Activated T-helper 1 cell treated with Interleukin-2 at 50 U/mL for 16 hours (primary cell): ENCODE results near the gene TRANK1.
"Not testable (repeated sequence)": the region's sequence is repeated elsewhere in the genome, so short reads cannot be mapped to it uniquely, and the experiment has no call there.

Experiments used
- DNase-seq: peaks from one replicate; pipeline ENCODE4 v3.0.0-alpha.2; 2020; ENCODE audit warnings: low read depth

Gene TRANK1

GRCh38 chr3:36944641-36945270 is at the start of gene TRANK1:
Gene TRANK1 (minus strand): TSS chr3:36945054. CDS start chr3:36944809, 245 bp downstream.
- DNase-seq = peak; percentile 68

GRCh38 chr3:36993326-36994283 is 48.8 kb upstream of the TRANK1 start, which contains the start of gene MLH1:
Gene MLH1 (plus strand): TSS chr3:36993518. CDS start chr3:36993548, 30 bp downstream.
- DNase-seq = peak; percentile 86

GRCh38 chr3:36992806-36993325 is 48.0 kb upstream of the TRANK1 start, which contains the start of gene EPM2AIP1:
Gene EPM2AIP1 (minus strand): TSS chr3:36993131. CDS start chr3:36993077, 54 bp downstream.
- peak; percentile 96 for DNase-seq

GRCh38 chr3:36991923-36992805 is 47.3 kb upstream of the TRANK1 start:
- DNase-seq = no peak

GRCh38 chr3:36991147-36991546 is 46.3 kb upstream of the TRANK1 start:
- no peak for DNase-seq

GRCh38 chr3:36989568-36989967 is 44.7 kb upstream of the TRANK1 start:
- no peak for DNase-seq

GRCh38 chr3:36989005-36989404 is 44.2 kb upstream of the TRANK1 start:
- no peak for DNase-seq

GRCh38 chr3:36988356-36988755 is 43.5 kb upstream of the TRANK1 start:
- no peak for DNase-seq

GRCh38 chr3:36981006-36981405 is 36.2 kb upstream of the TRANK1 start:
- no peak for DNase-seq

GRCh38 chr3:36973139-36973538 is 28.3 kb upstream of the TRANK1 start:
- DNase-seq = no peak

GRCh38 chr3:36972163-36972562 is 27.3 kb upstream of the TRANK1 start:
- DNase-seq = no peak

GRCh38 chr3:36969540-36970432 is 24.9 kb upstream of the TRANK1 start:
- no peak for DNase-seq

GRCh38 chr3:36969085-36969484 is 24.2 kb upstream of the TRANK1 start:
- no peak for DNase-seq

- no peak for DNase-seq
These were observed 20.6 kb upstream of the TRANK1 start for GRCh38 chr3:36965440-36965839.

- no peak for DNase-seq
These were observed 20.0 kb upstream of the TRANK1 start for GRCh38 chr3:36964817-36965216.

GRCh38 chr3:36964331-36964730 is 19.5 kb upstream of the TRANK1 start:
- no peak for DNase-seq

- DNase-seq = not testable (repeated sequence)
These were observed 18.2 kb upstream of the TRANK1 start for GRCh38 chr3:36963008-36963407.

- DNase-seq = no peak
These were observed 15.6 kb upstream of the TRANK1 start for GRCh38 chr3:36960502-36960901.

- DNase-seq = no peak
These were observed 15.0 kb upstream of the TRANK1 start for GRCh38 chr3:36959821-36960220.

GRCh38 chr3:36957862-36958686 is 13.2 kb upstream of the TRANK1 start:
- no peak for DNase-seq
